Sigmoid colon (tissue), 7 donors: ENCODE results near the gene ABHD8. TPM values are rescaled to one million over a fixed set of nuclear protein-coding genes. Genes with fewer than 3 reads are reported as not detected.

ENCODE experiments used
- DNase-seq: peaks from one replicate; pipeline ENCODE4 v3.0.0-alpha.2; 2019
- H3K27ac ChIP-seq, 4 donors: fragments of 200-600 bp; sonication (generic); one replicate each; pipeline ENCODE4 v1.5.1; 2016 to 2019; ENCODE audit warnings: mild to moderate bottlenecking in 1 of 4
- H3K27me3 ChIP-seq, 3 donors: fragments of 200-600 bp; sonication (generic); one replicate each; pipeline ENCODE4 v1.5.1; 2019; ENCODE audit warnings: mild to moderate bottlenecking in 1 of 3
- H3K36me3 ChIP-seq, 4 donors: fragments of 200-600 bp; sonication (generic); one replicate each; pipeline ENCODE4 v1.5.1; 2016 to 2019
- H3K4me1 ChIP-seq, 4 donors: fragments of 200-600 bp; sonication (generic); one replicate each; pipeline ENCODE4 v1.5.1; 2017 to 2019
- H3K4me3 ChIP-seq, 4 donors: fragments of 200-600 bp; sonication (generic); one replicate each; pipeline ENCODE4 v1.5.1; 2017 to 2019; ENCODE audit warnings: mild to moderate bottlenecking in 2 of 4, moderate library complexity in 1 of 4
- H3K9me3 ChIP-seq, 4 donors: fragments of 200-600 bp in 3 of 4; sonication (generic) in 3 of 4; one replicate each; pipeline versions ENCODE4 v1.5.1 to v1.6.1; 2013 to 2019
- EP300 ChIP-seq, 4 donors: sonication (generic); formaldehyde crosslinking; IDR thresholded peaks; one replicate each; pipeline ENCODE4 v1.6.1; 2017; ENCODE audit warnings: antibody characterized with exemption in 4 of 4
- POLR2A ChIP-seq, 2 donors: fragments of 450-650 bp; IDR thresholded peaks; one replicate each; pipeline ENCODE4 v1.6.1; 2016; ENCODE audit warnings: antibody characterized with exemption in 2 of 2, mild to moderate bottlenecking in 2 of 2, moderate library complexity in 2 of 2
- POLR2AphosphoS5 ChIP-seq, 4 donors: sonication (generic); formaldehyde crosslinking; IDR thresholded peaks; one replicate each; pipeline ENCODE4 v1.6.1; 2017; ENCODE audit warnings: antibody characterized with exemption in 4 of 4
- WGBS, 2 donors: extraction: QIAGEN DNeasy Blood & Tissue Kit; methylation state at CpG; one replicate each; pipeline ENCODE4 v1.1.7; 2013; 5-methylcytosine and 5-hydroxymethylcytosine counted together
- intact Hi-C: fragments of 100-400 bp; cut with DNase I; formaldehyde crosslinking; loops from one replicate; pipeline ENCODE4 v1.15.1; 2023
- polyA plus RNA-seq, 3 donors: library from polyadenylated mRNA; stranded (reverse); fragments of 200-250 nt; gene quantifications; one replicate each; pipeline ENCODE4 v1.2.3, GENCODE V29; 2013
- total RNA-seq, 4 donors: library from RNA; depleted of rRNA; stranded (reverse); fragments of >200 nt; gene quantifications; one replicate each; pipeline ENCODE4 v1.1.0, GENCODE V29; 2016
- TF ChIP-seq, protein P1 (sequence below), 4 experiments: fragments of 450-650 bp in 3 of 4; fragments of 200-600 bp in 1 of 4; IDR thresholded peaks; one replicate each; pipeline ENCODE4 v1.5.1; 2016 to 2019; ENCODE audit warnings: antibody characterized with exemption in 4 of 4, mild to moderate bottlenecking in 3 of 4, moderate library complexity in 2 of 4
- donor health status: healthy with polysubstance abuse.
- donor health status: Bipolar disorder and iron deficiency.
- donor health status: healthy.

The ABHD8 gene
- total and polyA plus RNA-seq, 7 donors: 4.2 to 21.9 (median 15.5) TPM

GRCh38 chr19:17249887-17250548 lies 53.2 kb downstream of the ABHD8 start:
- no peak for DNase-seq
- Histone ChIP-seq H3K27me3 (no peaks in the 10 kb centered on the region), H3K4me1 (peaks cover 0 to 13% (median 10%) of the 10 kb centered on the region in 4 donors), H3K4me3 (no peak overlapping the region), H3K9me3 (no peaks in the 10 kb centered on the region), H3K36me3 (no peaks in the 10 kb centered on the region), H3K27ac (no peak overlapping the region)
- TF ChIP-seq POLR2AphosphoS5 (IDR thresholded peaks at IDR 0.05) (no peak), EP300 (IDR thresholded peaks at IDR 0.05) (no peak), POLR2A (IDR thresholded peaks at IDR 0.05) (no peak)
- TF ChIP-seq, protein P1, sequence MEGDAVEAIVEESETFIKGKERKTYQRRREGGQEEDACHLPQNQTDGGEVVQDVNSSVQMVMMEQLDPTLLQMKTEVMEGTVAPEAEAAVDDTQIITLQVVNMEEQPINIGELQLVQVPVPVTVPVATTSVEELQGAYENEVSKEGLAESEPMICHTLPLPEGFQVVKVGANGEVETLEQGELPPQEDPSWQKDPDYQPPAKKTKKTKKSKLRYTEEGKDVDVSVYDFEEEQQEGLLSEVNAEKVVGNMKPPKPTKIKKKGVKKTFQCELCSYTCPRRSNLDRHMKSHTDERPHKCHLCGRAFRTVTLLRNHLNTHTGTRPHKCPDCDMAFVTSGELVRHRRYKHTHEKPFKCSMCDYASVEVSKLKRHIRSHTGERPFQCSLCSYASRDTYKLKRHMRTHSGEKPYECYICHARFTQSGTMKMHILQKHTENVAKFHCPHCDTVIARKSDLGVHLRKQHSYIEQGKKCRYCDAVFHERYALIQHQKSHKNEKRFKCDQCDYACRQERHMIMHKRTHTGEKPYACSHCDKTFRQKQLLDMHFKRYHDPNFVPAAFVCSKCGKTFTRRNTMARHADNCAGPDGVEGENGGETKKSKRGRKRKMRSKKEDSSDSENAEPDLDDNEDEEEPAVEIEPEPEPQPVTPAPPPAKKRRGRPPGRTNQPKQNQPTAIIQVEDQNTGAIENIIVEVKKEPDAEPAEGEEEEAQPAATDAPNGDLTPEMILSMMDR (IDR thresholded peaks at IDR 0.05): no peak
- 78 to 86% methylated on average over 15 of the region's 15 CpGs for WGBS, 2 donors
- intact Hi-C loops: loop anchor here (5.0 kb wide), 2 partner anchors 32 to 57 kb away; partner anchors contain the start of genes ANKLE1, DDA1 and MRPL34

DNA sequence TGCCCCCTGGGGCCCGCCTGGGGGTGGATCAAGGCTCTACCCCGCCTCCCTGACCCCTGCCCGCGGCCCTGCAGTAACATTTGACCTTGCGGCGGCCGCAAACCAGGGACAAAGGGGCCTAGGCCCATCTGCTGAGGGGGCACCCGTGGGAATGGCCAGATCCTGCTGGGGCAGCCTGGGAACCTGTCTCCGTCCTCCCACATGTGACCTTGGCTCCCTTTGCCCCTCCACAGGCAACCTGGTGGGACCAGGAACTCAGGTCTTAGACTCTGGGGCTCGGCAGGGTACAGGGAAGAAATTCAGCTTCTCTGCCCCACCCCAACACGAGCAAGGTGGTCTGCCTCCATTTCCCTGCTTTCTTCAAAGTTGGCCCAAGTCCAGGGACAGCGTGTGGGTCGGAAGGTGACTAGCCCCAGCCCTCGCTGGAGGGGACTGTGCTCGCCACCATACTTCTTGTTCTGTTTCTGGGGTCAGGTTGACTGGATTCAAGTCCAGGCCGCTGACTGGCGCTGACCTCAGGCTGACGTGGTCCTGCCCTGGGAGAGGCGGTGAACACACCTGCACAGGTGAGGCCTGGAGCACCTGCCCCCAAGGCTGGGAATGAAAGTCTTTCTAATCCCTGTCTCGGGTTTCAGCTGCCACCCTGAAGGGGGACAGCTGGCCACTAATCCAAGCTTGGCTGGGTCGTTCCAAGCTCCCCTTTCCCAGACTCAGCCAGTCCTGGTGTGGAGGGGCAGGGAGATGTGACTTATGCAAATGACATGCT lies 55.0 kb downstream of the ABHD8 start:
- no peak for TF ChIP-seq POLR2AphosphoS5 (IDR thresholded peaks at IDR 0.05)
- TF ChIP-seq POLR2A (IDR thresholded peaks at IDR 0.05): no peak
- no peak for TF ChIP-seq EP300 (IDR thresholded peaks at IDR 0.05)
- TF ChIP-seq, protein P1 (IDR thresholded peaks at IDR 0.05): no peak
- no peak for DNase-seq
- no peaks in the 10 kb centered on the region for H3K36me3 ChIP-seq
- intact Hi-C loops: loop anchor here (5.0 kb wide), 2 partner anchors 34 to 59 kb away; partner anchors contain the start of genes ANKLE1, DDA1 and MRPL34
- peaks cover 0 to 28% (median 20%) of the 10 kb centered on the region in 4 donors for H3K4me1 ChIP-seq
- 28 to 68% methylated on average over 21 of the region's 21 CpGs for WGBS, 2 donors
- H3K9me3 ChIP-seq: no peaks in the 10 kb centered on the region
- H3K27me3 ChIP-seq: no peaks in the 10 kb centered on the region
- peak overlapping the region in 1 of 4 donors; percentile 8 for H3K27ac ChIP-seq
- no peak overlapping the region for H3K4me3 ChIP-seq

GRCh38 chr19:17246681-17247425 lies 56.4 kb downstream of the ABHD8 start:
- intact Hi-C loops: loop anchor here (5.0 kb wide), 2 partner anchors 35 to 60 kb away; partner anchors contain the start of genes ANKLE1, DDA1 and MRPL34
- Histone ChIP-seq H3K4me1 (peaks cover 0 to 42% (median 31%) of the 10 kb centered on the region in 4 donors), H3K36me3 (no peaks in the 10 kb centered on the region), H3K4me3 (peak overlapping the region; percentile 46 to 95 (median 84)), H3K27me3 (no peaks in the 10 kb centered on the region), H3K27ac (peak overlapping the region; percentile 81 to 88 (median 84)), H3K9me3 (no peaks in the 10 kb centered on the region)
- TF ChIP-seq POLR2AphosphoS5 (IDR thresholded peaks at IDR 0.05): peak in 1 of 4 donors; percentile 18
- TF ChIP-seq, protein P1 (IDR thresholded peaks at IDR 0.05): no peak
- TF ChIP-seq POLR2A (IDR thresholded peaks at IDR 0.05): no peak
- no peak for TF ChIP-seq EP300 (IDR thresholded peaks at IDR 0.05)
- 6 to 20% methylated on average over 21 of the region's 21 CpGs for WGBS, 2 donors
- no peak for DNase-seq

- DNase-seq: no peak
- intact Hi-C loops: loop anchor here (2.0 to 5.0 kb wide), 4 partner anchors 19 to 62 kb away; partner anchors contain the start of genes ANKLE1, BABAM1, DDA1 and MRPL34
- no peaks in the 10 kb centered on the region for H3K9me3 ChIP-seq
- H3K27me3 ChIP-seq: no peaks in the 10 kb centered on the region
- H3K4me3 ChIP-seq: peak within 1 kb of the TSS; percentile 62 to 95 (median 84)
- no peak for TF ChIP-seq EP300 (IDR thresholded peaks at IDR 0.05)
- peak; percentile 45 to 82 (median 70) for TF ChIP-seq POLR2AphosphoS5 (IDR thresholded peaks at IDR 0.05)
- 1% methylated on average over 72 of the region's 72 CpGs for WGBS, 2 donors
- no peaks in the 10 kb centered on the region for H3K36me3 ChIP-seq
- H3K4me1 ChIP-seq: peaks cover 0 to 45% (median 34%) of the 10 kb centered on the region in 4 donors
- H3K27ac ChIP-seq: peak within 1 kb of the TSS; percentile 84 to 88 (median 84)
These were observed 57.7 kb downstream of the ABHD8 start, which contains the start of gene NR2F6 for GRCh38 chr19:17245535-17245984. TSS of gene NR2F6 (minus strand) at chr19:17245919. CDS start at chr19:17245220, 699 bp downstream.
